WTC11 (cell line): Measurements from ENCODE around the gene RGS7. TPM values are rescaled to one million over a fixed set of nuclear protein-coding genes. Genes with fewer than 3 reads are reported as not detected.

Experiments used
- ATAC-seq: fragments of 200-7000 bp; cut with Tn5 transposase; 2 replicates; pipeline ENCODE4 v1.10.0; 2021; ENCODE audit warnings: mild to moderate bottlenecking, moderate library complexity
- CTCF ChIA-PET: fragments of 300-600 bp; sonication (Branson Sonifier 250); formaldehyde crosslinking; loops from one replicate; lab custom pipeline; 2021; ENCODE audit warnings: antibody characterized with exemption; lab: Charles Lee
- POLR2A ChIA-PET: fragments of 350-600 bp; sonication (Branson Sonifier 250); formaldehyde crosslinking; loops from one replicate; lab custom pipeline; 2021; ENCODE audit warnings: antibody characterized with exemption; lab: Charles Lee
- DNase-seq: peaks from one replicate; pipeline ENCODE4 v3.0.0; 2021; ENCODE audit warnings: low spot score
- H3K27ac Mint-ChIP-seq: 2 replicates; pipeline ENCODE4 v1.8.0; 2021; ENCODE audit warnings: mixed read lengths
- H3K27me3 Mint-ChIP-seq: 2 replicates; pipeline ENCODE4 v1.8.0; 2021; ENCODE audit warnings: low read depth, mild to moderate bottlenecking, moderate library complexity, mixed read lengths
- H3K36me3 Mint-ChIP-seq: 2 replicates; pipeline ENCODE4 v1.8.0; 2021; ENCODE audit warnings: mixed read lengths
- H3K4me1 Mint-ChIP-seq: 2 replicates; pipeline ENCODE4 v1.8.0; 2022; ENCODE audit warnings: mixed read lengths
- H3K4me3 Mint-ChIP-seq: 2 replicates; pipeline ENCODE4 v1.8.0; 2021; ENCODE audit warnings: mild to moderate bottlenecking, moderate library complexity, mixed read lengths
- H3K9me3 Mint-ChIP-seq: 2 replicates; pipeline ENCODE4 v1.8.0; 2021; ENCODE audit warnings: mixed read lengths
- CREB1 ChIP-seq: sonication (generic); formaldehyde crosslinking; IDR thresholded peaks from 2 replicates; pipeline ENCODE4 v1.8.0; 2023; ENCODE audit warnings: mild to moderate bottlenecking, missing genetic modification reagents
- ETV6 ChIP-seq: sonication (generic); formaldehyde crosslinking; IDR thresholded peaks from 2 replicates; pipeline ENCODE4 v1.8.1; 2022; ENCODE audit warnings: mild to moderate bottlenecking, missing genetic modification reagents
- FOXK1 ChIP-seq: sonication (generic); formaldehyde crosslinking; IDR thresholded peaks from 2 replicates; pipeline ENCODE4 v1.8.0; 2022; ENCODE audit warnings: mild to moderate bottlenecking, moderate library complexity, missing genetic modification reagents
- FOXP1 ChIP-seq: sonication (generic); formaldehyde crosslinking; IDR thresholded peaks from 2 replicates; pipeline ENCODE4 v1.8.0; 2022; ENCODE audit warnings: missing genetic modification reagents, mild to moderate bottlenecking, moderate library complexity, borderline replicate concordance
- MYBL2 ChIP-seq: sonication (generic); formaldehyde crosslinking; IDR thresholded peaks from 2 replicates; pipeline ENCODE4 v1.8.1; 2023; ENCODE audit warnings: mild to moderate bottlenecking, moderate library complexity, missing genetic modification reagents
- NFATC4 ChIP-seq: fragments of 250-450 bp; sonication (Bioruptor Pico); IDR thresholded peaks from 2 replicates; pipeline ENCODE4 v1.9.0; 2021; ENCODE audit warnings: mild to moderate bottlenecking
- NR2C2 ChIP-seq: sonication (generic); formaldehyde crosslinking; IDR thresholded peaks from 2 replicates; pipeline ENCODE4 v1.8.0; 2022; ENCODE audit warnings: mild to moderate bottlenecking, missing genetic modification reagents
- NR3C1 ChIP-seq: sonication (generic); formaldehyde crosslinking; conservative IDR thresholded peaks from 2 replicates; pipeline ENCODE4 v1.8.1; 2023; ENCODE audit warnings: low read depth, mild to moderate bottlenecking, missing genetic modification reagents
- PRRX2 ChIP-seq: fragments of 250-450 bp; sonication (Bioruptor Pico); IDR thresholded peaks from 2 replicates; pipeline ENCODE4 v1.8.0; 2021; ENCODE audit warnings: mild to moderate bottlenecking
- SMAD4 ChIP-seq: sonication (generic); formaldehyde crosslinking; IDR thresholded peaks from 2 replicates; pipeline ENCODE4 v1.8.0; 2022; ENCODE audit warnings: mild to moderate bottlenecking, missing genetic modification reagents
- TP53 ChIP-seq: sonication (generic); formaldehyde crosslinking; IDR thresholded peaks from 2 replicates; pipeline ENCODE4 v1.8.1; 2023; ENCODE audit warnings: mild to moderate bottlenecking, missing genetic modification reagents
- ZNF396 ChIP-seq: fragments of 250-450 bp; sonication (Bioruptor Pico); IDR thresholded peaks from 2 replicates; pipeline ENCODE4 v1.8.0; 2021; ENCODE audit warnings: mild to moderate bottlenecking, moderate library complexity, borderline replicate concordance
- total RNA-seq: library from RNA; stranded (reverse); gene quantifications from 3 replicates; pipeline ENCODE4 v1.2.3, GENCODE V29; 2021
- TF ChIP-seq, protein P1 (sequence below): fragments of 250-450 bp; sonication (Bioruptor Pico); IDR thresholded peaks from 2 replicates; pipeline ENCODE4 v1.8.0; 2021; ENCODE audit warnings: mild to moderate bottlenecking
- TF ChIP-seq, protein P2 (sequence below): sonication (generic); formaldehyde crosslinking; IDR thresholded peaks from 2 replicates; pipeline ENCODE4 v1.8.1; 2022; ENCODE audit warnings: missing genetic modification reagents, borderline replicate concordance
- TF ChIP-seq, protein P3 (sequence below): sonication (generic); formaldehyde crosslinking; IDR thresholded peaks from 2 replicates; pipeline ENCODE4 v1.8.0; 2022; ENCODE audit warnings: mild to moderate bottlenecking, missing genetic modification reagents
- TF ChIP-seq, protein P4 (sequence below): sonication (generic); formaldehyde crosslinking; IDR thresholded peaks from 2 replicates; pipeline ENCODE4 v1.8.1; 2023; ENCODE audit warnings: mild to moderate bottlenecking, missing genetic modification reagents, moderate library complexity
- TF ChIP-seq, protein P5 (sequence below): sonication (generic); formaldehyde crosslinking; IDR thresholded peaks from 2 replicates; pipeline ENCODE4 v1.8.0; 2022; ENCODE audit warnings: mild to moderate bottlenecking, missing genetic modification reagents
- TF ChIP-seq, protein P6 (sequence below): sonication (generic); formaldehyde crosslinking; IDR thresholded peaks from 2 replicates; pipeline ENCODE4 v1.8.0; 2023; ENCODE audit warnings: mild to moderate bottlenecking, missing genetic modification reagents
- TF ChIP-seq, protein P7 (sequence below): sonication (generic); formaldehyde crosslinking; IDR thresholded peaks from 2 replicates; pipeline ENCODE4 v1.8.0; 2022; ENCODE audit warnings: missing genetic modification reagents

The RGS7 gene
- total RNA-seq, 1 experiment from 2014 or later, result 1.2 TPM

DNA sequence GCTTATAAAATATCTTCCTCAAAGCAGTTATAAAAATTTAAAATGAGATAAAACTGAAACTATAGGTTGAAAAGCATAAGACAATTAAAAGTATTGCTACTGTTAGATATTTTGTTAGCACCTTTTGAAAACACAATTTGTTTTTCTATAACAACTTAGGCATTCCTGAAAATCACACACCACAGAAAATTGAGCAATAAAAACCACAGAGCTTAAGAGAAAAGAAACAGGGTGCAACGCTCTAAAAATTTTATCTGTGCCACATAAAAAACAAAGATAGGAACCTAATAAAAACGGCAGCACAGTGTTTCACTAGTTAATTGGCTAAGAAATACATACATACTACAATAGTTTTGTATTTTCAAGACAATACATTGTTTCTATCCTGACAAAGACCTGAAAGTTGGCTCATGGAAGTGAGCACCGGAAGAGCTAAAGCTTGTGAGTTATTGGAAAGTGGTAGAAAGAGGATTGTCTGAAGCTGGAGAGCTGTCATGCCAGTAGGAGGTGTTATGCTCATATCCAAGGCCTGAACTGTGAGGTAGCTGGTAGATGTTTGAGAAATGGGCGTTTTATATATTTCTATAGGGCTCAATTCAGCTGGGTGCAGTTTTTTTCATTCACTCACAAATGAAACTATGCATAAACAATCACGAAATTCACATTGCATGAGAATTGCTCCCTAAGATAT, 45.8 kb downstream of the RGS7 start:
- no peak overlapping the region for H3K4me3 Mint-ChIP-seq
- ChIA-PET CTCF (no interaction called here), POLR2A (no interaction called here)
- no peak overlapping the region for H3K27ac Mint-ChIP-seq
- H3K36me3 Mint-ChIP-seq, result no peaks in the 10 kb centered on the region
- TF ChIP-seq, protein P1, sequence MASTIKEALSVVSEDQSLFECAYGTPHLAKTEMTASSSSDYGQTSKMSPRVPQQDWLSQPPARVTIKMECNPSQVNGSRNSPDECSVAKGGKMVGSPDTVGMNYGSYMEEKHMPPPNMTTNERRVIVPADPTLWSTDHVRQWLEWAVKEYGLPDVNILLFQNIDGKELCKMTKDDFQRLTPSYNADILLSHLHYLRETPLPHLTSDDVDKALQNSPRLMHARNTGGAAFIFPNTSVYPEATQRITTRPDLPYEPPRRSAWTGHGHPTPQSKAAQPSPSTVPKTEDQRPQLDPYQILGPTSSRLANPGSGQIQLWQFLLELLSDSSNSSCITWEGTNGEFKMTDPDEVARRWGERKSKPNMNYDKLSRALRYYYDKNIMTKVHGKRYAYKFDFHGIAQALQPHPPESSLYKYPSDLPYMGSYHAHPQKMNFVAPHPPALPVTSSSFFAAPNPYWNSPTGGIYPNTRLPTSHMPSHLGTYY (CRISPR knock-in tag), result no peak
- TF ChIP-seq NR3C1 (no peak), TP53 (no peak), FOXK1 (no peak), CREB1 (CRISPR knock-in tag) (no peak), ETV6 (CRISPR knock-in tag) (no peak), PRRX2 (CRISPR knock-in tag) (no peak), NR2C2 (CRISPR knock-in tag) (no peak), SMAD4 (CRISPR knock-in tag) (no peak)
- TF ChIP-seq, protein P2, sequence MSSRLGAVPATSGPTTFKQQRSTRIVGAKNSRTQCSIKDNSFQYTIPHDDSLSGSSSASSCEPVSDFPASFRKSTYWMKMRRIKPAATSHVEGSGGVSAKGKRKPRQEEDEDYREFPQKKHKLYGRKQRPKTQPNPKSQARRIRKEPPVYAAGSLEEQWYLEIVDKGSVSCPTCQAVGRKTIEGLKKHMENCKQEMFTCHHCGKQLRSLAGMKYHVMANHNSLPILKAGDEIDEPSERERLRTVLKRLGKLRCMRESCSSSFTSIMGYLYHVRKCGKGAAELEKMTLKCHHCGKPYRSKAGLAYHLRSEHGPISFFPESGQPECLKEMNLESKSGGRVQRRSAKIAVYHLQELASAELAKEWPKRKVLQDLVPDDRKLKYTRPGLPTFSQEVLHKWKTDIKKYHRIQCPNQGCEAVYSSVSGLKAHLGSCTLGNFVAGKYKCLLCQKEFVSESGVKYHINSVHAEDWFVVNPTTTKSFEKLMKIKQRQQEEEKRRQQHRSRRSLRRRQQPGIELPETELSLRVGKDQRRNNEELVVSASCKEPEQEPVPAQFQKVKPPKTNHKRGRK (CRISPR knock-in tag), result no peak
- TF ChIP-seq, protein P3, sequence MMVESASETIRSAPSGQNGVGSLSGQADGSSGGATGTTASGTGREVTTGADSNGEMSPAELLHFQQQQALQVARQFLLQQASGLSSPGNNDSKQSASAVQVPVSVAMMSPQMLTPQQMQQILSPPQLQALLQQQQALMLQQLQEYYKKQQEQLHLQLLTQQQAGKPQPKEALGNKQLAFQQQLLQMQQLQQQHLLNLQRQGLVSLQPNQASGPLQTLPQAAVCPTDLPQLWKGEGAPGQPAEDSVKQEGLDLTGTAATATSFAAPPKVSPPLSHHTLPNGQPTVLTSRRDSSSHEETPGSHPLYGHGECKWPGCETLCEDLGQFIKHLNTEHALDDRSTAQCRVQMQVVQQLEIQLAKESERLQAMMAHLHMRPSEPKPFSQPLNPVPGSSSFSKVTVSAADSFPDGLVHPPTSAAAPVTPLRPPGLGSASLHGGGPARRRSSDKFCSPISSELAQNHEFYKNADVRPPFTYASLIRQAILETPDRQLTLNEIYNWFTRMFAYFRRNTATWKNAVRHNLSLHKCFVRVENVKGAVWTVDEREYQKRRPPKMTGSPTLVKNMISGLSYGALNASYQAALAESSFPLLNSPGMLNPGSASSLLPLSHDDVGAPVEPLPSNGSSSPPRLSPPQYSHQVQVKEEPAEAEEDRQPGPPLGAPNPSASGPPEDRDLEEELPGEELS, result no peak
- TF ChIP-seq, protein P4, sequence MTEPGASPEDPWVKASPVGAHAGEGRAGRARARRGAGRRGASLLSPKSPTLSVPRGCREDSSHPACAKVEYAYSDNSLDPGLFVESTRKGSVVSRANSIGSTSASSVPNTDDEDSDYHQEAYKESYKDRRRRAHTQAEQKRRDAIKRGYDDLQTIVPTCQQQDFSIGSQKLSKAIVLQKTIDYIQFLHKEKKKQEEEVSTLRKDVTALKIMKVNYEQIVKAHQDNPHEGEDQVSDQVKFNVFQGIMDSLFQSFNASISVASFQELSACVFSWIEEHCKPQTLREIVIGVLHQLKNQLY (CRISPR knock-in tag), result no peak
- TF ChIP-seq, protein P5, sequence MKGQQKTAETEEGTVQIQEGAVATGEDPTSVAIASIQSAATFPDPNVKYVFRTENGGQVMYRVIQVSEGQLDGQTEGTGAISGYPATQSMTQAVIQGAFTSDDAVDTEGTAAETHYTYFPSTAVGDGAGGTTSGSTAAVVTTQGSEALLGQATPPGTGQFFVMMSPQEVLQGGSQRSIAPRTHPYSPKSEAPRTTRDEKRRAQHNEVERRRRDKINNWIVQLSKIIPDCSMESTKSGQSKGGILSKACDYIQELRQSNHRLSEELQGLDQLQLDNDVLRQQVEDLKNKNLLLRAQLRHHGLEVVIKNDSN, result no peak
- DNase-seq, result no peak
- ATAC-seq, result peak; percentile 39; the same call in 1 of the 2 replicates
- H3K27me3 Mint-ChIP-seq, result no peaks in the 10 kb centered on the region
- peaks cover 12% of the 10 kb centered on the region for H3K4me1 Mint-ChIP-seq
- H3K9me3 Mint-ChIP-seq, result no peaks in the 10 kb centered on the region

DNA sequence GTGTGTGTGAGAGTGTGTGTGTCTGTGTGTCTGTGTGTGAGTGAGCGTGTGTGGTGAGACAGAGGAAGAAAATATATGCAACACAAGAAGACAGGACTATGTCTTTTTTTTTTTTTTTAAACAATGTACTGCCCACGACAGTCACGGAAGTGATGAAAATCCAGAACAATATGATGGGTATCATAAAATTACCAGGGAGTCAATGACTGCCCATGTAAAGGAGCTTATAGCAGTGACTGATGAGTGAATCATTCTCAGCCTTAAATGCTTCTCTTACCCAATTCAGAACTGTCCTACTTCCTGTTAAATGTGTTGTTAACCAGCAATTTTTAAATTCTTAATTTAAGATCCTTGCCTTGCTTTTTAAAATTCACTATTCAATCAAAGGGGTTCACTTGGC, 46.6 kb downstream of the RGS7 start:
- ChIA-PET POLR2A (no interaction called here), CTCF (no interaction called here)
- Mint-ChIP-seq H3K36me3 (no peaks in the 10 kb centered on the region), H3K4me1 (peaks cover 12% of the 10 kb centered on the region), H3K9me3 (no peaks in the 10 kb centered on the region), H3K4me3 (no peak overlapping the region), H3K27me3 (no peaks in the 10 kb centered on the region), H3K27ac (no peak overlapping the region)
- TF ChIP-seq MYBL2 (CRISPR knock-in tag) (no peak), FOXP1 (CRISPR knock-in tag) (no peak)
- no peak for ATAC-seq
- no peak for DNase-seq

DNA sequence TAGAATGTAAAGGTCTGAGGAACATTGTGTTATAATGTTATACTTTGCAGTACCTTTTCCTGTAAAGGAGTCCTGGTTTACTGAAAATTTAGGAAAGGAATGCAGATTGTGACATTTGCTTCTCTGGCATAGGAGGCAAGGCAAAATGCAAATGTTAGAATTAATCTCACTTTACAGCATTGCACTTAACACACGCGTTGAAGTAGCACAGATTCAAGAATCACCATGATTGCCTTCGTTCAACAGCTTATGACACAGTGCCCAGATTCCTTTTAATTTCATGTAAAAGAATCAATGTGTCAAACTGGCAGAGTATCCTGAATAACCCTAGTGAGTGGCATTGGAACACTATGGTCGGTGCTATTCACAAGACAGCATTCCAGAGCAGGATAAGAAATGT, 47.4 kb downstream of the RGS7 start:
- Mint-ChIP-seq H3K36me3 (peaks cover 4% of the 10 kb centered on the region), H3K4me3 (no peak overlapping the region)
- CTCF ChIA-PET, result no interaction called here
- TF ChIP-seq NFATC4 (CRISPR knock-in tag), result no peak
- TF ChIP-seq, protein P6, sequence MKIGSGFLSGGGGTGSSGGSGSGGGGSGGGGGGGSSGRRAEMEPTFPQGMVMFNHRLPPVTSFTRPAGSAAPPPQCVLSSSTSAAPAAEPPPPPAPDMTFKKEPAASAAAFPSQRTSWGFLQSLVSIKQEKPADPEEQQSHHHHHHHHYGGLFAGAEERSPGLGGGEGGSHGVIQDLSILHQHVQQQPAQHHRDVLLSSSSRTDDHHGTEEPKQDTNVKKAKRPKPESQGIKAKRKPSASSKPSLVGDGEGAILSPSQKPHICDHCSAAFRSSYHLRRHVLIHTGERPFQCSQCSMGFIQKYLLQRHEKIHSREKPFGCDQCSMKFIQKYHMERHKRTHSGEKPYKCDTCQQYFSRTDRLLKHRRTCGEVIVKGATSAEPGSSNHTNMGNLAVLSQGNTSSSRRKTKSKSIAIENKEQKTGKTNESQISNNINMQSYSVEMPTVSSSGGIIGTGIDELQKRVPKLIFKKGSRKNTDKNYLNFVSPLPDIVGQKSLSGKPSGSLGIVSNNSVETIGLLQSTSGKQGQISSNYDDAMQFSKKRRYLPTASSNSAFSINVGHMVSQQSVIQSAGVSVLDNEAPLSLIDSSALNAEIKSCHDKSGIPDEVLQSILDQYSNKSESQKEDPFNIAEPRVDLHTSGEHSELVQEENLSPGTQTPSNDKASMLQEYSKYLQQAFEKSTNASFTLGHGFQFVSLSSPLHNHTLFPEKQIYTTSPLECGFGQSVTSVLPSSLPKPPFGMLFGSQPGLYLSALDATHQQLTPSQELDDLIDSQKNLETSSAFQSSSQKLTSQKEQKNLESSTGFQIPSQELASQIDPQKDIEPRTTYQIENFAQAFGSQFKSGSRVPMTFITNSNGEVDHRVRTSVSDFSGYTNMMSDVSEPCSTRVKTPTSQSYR (CRISPR knock-in tag), result no peak
- TF ChIP-seq ZNF396 (CRISPR knock-in tag), result no peak
- TF ChIP-seq, protein P7, sequence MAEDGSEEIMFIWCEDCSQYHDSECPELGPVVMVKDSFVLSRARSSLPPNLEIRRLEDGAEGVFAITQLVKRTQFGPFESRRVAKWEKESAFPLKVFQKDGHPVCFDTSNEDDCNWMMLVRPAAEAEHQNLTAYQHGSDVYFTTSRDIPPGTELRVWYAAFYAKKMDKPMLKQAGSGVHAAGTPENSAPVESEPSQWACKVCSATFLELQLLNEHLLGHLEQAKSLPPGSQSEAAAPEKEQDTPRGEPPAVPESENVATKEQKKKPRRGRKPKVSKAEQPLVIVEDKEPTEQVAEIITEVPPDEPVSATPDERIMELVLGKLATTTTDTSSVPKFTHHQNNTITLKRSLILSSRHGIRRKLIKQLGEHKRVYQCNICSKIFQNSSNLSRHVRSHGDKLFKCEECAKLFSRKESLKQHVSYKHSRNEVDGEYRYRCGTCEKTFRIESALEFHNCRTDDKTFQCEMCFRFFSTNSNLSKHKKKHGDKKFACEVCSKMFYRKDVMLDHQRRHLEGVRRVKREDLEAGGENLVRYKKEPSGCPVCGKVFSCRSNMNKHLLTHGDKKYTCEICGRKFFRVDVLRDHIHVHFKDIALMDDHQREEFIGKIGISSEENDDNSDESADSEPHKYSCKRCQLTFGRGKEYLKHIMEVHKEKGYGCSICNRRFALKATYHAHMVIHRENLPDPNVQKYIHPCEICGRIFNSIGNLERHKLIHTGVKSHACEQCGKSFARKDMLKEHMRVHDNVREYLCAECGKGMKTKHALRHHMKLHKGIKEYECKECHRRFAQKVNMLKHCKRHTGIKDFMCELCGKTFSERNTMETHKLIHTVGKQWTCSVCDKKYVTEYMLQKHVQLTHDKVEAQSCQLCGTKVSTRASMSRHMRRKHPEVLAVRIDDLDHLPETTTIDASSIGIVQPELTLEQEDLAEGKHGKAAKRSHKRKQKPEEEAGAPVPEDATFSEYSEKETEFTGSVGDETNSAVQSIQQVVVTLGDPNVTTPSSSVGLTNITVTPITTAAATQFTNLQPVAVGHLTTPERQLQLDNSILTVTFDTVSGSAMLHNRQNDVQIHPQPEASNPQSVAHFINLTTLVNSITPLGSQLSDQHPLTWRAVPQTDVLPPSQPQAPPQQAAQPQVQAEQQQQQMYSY (CRISPR knock-in tag), result no peak
- TF ChIP-seq, protein P4 (CRISPR knock-in tag), result no peak

More for the DNA sequence above, 47.4 kb downstream of the RGS7 start:
- H3K9me3 Mint-ChIP-seq, result peaks cover 7% of the 10 kb centered on the region
- H3K4me1 Mint-ChIP-seq, result peaks cover 12% of the 10 kb centered on the region
- H3K27ac Mint-ChIP-seq, result no peak overlapping the region
- ATAC-seq (no peak), DNase-seq (no peak)
- H3K27me3 Mint-ChIP-seq, result no peaks in the 10 kb centered on the region
- POLR2A ChIA-PET, result no interaction called here
